Lung microvascular endothelial cell (primary cell): ENCODE results near the gene RABGAP1L. TPM values are rescaled to one million over a fixed set of nuclear protein-coding genes. Genes with fewer than 3 reads are reported as not detected.

Experiments used
- DNase-seq, 2 donors: peaks; one replicate each; pipeline versions ENCODE4 v3.0.0 to v3.0.0-alpha.2; 2010; ENCODE audit warnings: low read depth in 2 of 2
- total RNA-seq: library from RNA; depleted of rRNA; stranded (reverse); fragments of >200 nt; gene quantifications from 2 replicates; pipeline ENCODE4 v1.2.1, GENCODE V29; 2014

Gene RABGAP1L
- total RNA-seq, 1 donor from 2014 or later = 27.0 TPM

DNA sequence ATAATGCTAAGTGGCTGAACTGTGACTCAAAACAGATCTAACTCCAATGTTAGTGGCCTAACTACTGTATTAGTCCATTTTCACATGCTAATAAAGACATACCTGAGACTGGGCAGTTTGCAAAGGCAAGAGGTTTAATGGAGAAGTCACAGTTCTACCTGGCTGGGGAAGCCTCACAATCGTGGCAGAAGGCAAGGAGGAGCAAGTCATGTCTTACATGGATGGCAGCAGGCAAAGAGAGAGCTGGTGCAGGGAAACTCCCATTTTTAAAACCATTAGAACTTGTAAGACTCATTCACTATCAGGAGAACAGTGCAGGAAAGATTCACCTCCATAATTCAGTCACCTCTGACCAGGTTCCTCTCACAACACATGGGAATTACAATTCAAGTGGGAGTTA is 760.8 kb downstream of the RABGAP1L start:
- no peak for DNase-seq

DNA sequence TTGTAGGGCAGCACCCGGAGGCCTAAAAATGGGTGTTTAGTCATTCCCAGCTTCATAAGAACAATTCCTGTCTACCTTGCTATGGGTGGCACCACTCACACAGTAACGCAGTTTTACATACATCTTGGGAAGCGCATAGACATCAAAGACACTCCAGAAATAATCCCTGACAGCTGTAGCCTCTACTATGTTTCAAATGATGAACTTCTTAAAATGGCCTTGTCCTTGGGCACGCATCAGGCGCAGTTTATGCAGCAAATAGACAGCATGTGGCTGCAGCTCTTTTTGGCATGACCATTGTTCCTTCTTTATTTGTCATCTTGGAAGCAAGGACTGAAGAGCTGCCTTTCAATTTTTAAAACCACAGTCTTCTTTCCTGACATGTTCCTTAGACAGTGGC is 762.8 kb downstream of the RABGAP1L start:
- no peak for DNase-seq

DNA sequence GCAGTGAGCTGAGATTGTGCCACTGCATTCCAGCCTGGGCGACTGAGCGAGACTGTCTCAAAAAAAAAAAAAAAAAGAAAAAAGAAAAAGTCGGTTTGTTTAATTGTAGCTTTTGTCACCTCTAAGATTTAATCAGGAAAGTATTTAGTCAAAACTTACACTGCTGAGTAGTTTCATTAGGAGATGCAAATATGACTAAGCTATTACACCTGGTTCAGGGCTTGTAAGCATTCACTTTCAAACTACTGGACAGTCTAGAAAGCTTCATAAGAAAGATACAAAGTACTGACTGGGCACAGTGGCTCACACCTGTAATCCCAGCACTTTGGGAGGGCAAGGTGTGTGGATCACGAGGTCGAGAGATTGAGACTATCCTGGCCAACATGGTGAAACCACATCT is 764.5 kb downstream of the RABGAP1L start:
- no peak for DNase-seq

DNA sequence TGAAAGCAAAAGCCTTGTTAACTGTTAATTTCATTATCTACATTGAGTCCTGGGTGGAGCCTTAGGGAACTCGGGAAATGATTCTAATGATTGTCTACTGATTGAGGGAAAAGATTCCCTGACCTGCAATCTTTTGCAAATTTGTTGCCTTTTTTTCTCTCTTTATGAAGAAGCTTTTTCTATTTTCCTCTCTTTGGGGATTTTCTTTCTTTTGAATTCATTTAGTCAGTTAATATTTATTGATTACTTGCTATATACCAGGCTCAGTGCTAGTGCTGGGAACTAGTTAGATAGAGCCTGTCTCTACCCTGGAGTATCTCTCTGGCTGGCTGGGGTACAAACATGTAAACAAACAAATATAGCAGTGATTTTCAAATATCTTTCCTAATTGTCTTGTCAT is 769.2 kb downstream of the RABGAP1L start:
- DNase-seq = no peak

DNA sequence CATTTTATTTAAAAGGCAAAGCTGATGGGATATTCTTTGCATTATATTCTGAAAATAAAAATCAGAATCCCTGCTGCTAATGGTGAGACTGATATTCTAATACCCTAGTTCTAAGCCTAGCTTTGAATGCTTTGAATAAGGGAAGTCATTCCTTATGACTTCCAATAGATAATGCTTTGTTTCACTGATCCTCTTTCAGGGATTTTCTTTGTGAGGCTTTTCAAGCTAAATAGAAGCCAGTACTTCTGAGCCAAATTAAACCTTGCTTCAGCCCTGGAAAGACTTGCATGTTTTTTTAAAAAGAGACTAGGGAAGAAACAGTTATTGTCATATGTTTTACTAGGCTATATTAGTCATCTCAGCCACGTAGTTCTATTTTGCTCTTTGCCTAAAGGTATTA is 771.9 kb downstream of the RABGAP1L start:
- no peak for DNase-seq

DNA sequence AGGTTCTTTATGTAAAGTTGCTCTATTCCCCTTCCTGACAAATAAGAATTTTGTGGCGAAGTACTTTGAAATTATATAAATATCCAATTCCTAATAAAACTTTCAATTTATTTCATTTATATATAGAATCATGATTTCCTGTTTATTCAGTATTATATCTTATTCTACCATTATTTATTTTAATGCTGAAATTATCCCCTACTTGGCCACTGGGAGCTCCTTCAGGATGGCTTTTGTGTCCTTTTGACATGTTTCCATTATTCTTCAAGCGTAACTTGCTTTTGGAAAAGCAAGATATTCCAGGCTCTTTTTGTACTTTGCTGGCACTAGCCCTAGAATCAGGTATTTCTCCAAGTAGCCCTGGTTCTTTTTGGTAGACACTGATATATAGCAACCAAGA is 773.3 kb downstream of the RABGAP1L start:
- DNase-seq = no peak

DNA sequence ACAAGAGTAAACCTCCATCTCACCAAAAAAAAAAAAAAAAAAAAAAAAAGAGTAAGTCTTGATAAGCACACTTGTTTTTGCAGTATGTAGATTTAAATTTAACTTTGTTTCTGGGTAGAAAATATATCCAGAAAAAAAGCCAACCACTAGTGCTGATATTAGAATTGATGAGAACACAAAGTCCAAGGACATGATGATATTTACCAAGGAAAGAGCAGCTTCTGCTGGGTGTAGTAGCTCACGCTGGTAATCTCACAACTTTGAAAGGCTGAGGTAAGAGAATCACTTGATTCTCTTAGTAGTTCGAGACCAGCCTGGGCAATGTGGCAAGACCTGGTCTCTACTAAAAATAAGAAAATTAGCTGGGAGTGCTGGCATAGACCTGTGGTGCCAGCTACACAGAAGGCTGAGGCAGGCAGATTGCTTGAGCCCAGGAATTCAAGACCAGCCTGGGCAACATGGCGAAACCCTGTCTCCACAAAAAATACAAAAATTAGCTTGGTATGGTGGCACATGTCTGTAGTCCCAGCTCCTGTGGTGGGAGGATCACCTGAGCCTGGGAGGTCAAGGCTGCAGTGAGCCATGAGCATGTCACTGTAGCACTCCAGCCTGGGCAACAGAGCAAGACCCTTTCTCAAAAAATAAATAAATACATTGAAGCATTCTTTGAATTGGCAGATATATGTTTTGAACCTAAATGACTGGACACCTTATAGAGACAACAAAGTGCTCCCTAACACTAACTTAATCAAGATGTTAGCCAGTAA is 776.8 kb downstream of the RABGAP1L start:
- DNase-seq = no peak

DNA sequence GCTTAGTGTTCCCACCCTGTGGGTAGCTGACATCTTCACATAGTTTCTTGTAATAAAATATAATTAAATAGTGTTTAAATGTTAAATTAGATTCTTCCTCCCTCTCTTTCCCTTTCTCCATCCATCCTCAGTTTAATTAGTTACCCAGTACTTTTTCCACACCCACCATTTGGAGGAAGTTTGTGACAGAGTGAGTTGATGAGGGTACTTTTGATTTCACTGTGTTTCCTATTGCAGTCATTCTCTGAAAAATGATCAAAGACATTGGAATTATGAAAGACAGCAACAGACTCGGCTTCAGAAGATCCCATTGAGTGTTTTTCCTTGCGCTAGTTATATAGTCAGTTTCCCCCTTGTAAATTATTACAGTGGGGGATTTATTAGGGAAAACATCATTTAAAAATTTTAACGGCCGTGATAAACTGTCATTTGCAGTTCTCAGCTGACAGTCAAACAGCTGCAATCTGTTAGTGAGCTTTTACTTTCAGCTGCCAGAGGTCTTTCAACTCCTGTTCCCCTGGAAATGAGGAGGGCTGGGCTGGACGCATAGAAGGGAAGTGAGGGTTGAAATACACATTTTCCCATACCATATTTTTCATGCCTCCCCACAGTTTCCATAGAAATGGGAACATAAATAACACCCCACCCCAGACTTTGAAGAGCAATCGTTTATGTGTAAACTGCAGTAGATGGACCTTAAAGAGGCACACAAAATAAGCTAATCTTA is 779.1 kb downstream of the RABGAP1L start:
- DNase-seq = peak; percentile 71 to 80

DNA sequence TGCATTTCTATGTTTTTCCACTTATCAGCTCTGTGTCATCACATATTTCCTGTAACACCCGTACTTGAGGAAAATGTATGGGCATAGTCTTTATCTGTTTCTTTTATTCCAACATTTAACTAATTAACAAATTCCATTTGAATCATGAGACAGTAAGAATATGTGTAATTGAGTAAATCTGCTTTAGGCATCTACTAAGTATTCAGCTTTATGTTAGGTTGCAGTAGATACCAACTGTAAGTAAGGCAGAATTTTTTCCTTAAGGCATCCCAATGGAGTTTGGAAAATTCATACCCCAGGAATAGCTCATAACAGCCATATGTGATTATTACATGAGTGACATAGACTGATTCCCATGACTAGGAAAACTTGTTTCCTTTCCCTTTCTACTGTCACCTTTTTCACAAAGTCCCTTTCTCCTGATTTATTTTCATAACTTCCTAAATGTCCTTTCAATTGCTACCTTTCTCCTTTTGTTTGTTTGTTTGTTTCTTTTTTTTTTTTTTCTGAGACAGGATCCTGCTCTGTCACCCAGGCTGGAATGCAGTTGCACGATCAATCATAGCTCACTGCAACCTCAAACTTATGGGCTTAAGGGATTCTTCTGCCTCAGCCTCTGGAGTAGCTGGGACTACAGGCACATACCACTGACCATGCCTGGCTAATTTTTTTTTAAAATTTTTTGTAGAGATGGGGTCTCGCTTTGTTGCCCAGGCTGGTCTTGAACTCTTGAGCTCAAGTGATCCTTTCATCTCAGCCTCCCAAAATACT is 780.6 kb downstream of the RABGAP1L start:
- no peak for DNase-seq

DNA sequence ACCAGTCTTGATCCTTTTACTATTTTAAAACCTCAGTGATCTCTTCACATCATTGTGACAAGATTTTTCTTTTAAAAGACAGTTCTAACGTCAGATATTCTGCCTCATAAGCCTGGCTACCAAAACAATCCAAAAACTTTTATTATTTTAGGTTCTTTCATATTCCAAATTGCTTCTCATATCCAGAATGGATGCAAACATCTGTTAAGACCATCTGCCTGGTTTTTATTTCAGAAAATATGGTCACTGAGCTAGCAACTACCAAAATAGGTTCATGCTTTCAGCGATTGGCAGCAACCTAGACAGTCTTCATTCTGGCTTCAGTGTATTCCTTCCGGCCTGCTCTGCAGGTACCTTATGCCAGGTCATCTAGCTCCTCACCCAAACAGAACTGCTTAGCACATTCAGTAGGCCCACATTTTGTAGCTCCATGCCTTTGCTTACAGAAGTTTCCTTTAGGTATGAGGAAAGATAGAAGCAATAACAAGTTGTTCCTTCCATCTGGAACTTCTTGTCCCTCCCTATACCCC is 781.4 kb downstream of the RABGAP1L start:
- DNase-seq = no peak

DNA sequence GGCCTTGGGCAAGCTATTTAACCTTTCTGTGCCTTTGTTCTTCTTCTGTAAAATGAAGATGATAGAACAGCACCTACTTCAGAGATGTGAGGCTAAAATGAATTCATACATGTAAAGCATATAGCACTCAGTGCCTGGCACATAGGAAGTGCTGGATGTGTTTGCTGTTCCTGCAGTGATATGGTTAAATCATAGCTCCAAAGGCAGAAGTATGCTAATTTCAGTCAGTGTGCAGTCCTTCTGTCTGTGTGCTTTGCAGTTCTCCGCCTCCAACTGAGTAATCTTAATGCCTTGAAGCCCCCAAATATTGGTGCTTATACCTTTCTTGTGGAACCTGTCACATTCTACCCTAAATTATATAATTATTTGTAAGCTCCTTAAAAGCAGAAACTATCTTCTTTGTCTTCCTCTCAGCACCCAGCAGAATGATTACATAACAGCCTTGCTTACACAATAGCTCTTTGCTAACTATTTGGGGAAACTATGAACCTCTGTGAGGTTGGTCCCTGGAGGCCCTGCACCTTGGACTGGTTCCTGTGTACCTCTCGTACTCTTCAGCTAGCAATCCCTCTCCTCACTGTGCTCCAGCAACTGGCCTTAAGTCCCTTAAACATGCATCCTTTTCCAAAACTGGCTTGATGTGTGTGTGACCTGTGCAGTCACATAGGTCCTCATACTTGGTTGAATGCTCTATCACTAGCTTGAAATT is 783.4 kb downstream of the RABGAP1L start:
- no peak for DNase-seq

DNA sequence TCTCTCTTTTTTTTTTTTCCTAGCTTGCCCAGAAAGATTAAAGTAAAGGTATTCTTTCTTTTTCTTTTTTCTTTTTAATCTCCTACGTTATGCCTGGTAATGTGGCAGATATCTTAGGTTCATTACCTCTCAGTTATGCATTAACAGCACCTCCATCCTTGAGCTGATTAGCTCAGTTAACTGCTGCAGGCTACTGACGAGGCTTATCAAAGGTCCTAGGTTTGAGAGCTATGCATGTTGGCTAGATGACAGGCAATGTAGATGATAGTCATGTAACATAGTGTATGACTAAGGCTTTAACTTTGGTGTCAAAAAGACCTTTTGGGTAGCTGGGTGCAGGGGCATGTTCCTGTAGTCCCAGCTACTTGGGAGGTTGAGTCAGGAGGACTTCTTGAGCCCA is 786.7 kb downstream of the RABGAP1L start:
- no peak for DNase-seq

DNA sequence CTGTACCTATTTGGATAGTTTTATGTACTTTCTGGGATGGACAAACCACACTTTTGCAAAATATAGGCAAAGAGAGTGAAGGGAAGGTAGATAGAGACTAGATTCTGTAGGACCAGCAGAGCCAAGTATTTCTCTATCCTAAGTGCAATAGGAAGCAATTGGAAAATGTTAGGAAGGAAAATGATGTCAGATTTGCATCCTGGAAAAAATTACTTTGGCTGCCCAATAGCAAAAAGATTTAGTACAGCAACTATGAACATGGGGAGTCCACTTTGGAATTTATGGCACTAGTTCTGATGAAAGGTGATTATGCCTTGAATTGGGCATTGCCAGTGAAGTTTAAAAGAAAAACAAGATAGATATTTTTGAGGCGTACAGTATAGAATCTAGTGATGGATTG is 789.7 kb downstream of the RABGAP1L start:
- DNase-seq = peak; percentile 41 to 73

DNA sequence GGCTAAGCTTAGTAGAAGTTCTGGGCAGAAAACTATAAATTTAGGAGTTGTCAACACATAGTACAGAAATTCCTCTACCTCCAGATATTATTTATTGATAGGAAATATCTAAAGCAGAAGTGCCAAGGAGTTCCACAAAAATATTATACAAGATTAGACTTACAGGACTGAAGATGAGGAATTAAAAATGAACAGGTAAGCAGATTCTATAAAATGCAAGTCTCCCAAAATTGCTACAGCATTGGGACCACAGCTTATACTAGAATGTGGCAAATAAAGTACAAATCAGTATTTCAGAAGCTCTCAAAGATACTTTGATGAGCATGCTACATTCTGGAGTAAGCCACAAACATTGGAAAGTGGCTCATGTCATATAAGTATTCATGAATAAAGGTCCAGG is 790.3 kb downstream of the RABGAP1L start:
- no peak for DNase-seq

DNA sequence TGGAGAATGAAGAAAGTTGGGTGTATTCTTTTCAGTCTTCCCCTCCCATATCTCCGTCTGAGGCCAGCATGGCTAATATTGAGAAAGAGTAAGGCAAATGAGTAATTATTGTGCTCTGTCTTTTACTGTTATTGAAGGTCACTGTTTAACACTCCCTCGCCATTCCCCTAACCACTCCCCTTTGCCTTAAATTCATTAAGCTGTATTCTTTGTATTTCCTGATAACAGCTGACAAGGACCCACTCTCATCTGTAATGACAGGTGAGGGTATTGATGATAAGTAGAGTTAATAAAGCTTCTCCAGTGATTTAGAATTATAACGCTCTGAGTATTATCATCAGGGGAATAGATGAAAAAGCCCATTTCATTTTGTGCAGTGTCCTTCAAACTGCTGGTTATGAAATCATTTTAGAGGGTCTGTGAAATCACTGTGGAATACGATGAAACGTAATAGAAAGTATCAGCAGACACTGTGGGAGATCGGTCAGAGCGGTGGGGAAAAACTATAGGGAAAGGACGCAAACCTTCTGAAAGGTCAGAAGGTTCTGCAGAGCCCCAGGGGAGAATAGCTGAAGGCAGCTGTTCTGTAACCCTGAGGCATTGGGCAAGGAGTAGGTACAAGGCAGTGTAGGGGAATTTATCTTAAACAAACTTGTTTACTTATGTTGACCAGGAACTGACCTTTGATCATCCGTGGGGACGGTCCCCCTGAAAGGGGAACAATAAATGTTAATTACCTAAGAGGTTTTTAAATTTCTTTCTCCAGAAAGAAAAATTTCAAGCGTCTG is 794.2 kb downstream of the RABGAP1L start:
- DNase-seq = no peak

DNA sequence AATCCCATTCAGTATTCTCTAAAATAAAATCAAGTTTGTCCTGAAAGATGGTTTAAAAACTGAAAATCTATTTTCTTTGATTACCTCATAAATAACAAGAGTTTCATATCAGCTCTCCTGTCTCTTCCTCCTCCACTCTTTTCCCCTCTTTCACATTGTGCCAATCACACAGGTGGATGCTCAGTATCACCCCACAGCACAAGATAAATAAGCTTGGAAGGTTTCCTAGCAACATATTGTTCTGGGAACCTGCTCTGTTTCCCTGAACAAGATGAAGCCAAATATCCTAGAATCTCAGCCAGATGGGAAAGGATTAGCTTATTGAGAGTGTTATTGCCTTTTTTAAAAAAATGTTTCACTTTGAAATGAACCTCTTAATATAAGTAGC is 794.7 kb downstream of the RABGAP1L start:
- DNase-seq = peak in 1 of 2 donors; percentile 45

DNA sequence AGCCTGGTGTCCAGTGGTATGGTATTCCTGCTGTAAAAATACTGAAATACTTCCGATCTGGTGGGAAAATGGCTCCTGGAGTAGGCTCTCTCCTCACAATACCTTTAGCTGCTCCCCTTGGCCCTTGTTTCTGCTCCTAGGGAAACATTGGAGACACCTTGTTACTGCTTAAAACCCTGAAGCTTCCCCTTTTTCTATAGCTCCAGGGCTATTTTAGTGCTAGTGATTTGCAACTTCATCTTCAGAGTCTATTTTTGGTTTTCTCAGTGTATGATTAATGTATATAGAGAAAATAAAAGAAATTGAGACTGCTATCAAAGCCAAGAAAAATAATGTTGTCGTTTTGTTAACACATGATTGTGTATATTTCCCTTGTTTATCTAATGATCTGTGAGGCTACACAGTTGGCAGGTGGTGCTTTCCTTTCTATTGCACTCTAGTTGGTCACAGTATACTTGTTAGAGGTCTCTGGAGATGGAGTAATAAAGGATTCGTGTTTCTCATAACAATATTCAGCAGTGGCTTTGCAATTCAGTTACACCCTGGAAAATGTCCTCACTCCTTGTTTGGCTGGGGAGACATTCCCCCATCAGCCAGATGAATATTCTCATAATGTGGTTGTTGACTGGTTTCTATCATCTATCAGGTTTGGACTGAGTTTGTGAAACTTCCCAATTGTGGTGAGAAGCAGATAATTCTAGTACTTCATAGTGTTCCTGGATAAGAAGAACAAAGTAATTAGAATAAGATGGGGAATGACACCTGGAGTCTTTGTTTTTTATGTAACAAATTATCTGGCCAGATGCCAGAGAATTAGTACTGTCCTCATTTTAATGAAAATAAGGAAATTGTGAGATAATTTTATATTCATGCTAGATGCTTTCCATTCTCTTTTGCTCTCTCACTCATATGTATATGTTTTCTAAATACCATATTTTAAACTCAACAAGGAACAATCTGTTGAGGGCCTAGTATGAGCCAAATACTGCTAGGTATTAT is 795.6 kb downstream of the RABGAP1L start:
- peak in 1 of 2 donors; percentile 20 for DNase-seq

DNA sequence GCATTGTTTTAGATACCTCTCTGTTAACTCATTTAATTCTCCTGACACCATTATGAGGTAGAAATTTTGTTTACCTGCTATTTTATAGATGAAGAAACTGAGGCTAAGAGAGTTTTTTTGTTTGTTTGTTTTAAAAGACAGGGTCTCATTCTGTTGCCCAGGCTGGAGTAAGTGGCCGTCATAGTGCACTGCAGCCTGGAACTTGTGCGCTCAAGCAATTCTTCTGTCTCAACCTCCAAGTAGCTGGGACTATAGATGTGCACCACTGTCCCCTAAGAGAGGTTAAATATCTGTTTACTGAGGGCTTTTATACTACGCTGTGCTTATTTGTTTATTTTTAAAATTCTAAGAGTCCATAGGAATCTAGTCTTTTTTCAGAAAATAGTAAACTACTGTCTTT is 796.8 kb downstream of the RABGAP1L start:
- DNase-seq = no peak

DNA sequence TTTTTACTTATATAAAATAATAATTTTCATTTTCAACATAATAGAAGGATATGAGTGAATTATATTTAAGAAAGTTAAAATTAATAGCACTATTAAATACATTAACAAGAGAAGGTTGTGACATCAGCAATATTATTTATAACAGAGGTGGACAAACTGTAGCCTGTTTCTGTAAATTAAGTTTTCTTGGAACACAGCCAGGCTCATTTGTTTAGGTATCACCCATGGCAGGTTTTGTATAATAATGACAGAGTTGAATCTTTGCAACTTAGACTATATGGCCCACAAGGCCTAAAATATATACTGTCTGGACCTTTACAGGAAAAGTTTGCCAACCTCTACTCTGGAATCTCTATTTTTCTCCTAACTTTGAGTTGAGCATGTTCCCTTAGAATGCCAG is 797.7 kb downstream of the RABGAP1L start:
- no peak for DNase-seq
